ENCODE data around the gene ANKRD13B.

GRCh38 chr17:29652976-29653375, 60.0 kb downstream of the ANKRD13B start:
- TF ChIP-seq, protein P1, sequence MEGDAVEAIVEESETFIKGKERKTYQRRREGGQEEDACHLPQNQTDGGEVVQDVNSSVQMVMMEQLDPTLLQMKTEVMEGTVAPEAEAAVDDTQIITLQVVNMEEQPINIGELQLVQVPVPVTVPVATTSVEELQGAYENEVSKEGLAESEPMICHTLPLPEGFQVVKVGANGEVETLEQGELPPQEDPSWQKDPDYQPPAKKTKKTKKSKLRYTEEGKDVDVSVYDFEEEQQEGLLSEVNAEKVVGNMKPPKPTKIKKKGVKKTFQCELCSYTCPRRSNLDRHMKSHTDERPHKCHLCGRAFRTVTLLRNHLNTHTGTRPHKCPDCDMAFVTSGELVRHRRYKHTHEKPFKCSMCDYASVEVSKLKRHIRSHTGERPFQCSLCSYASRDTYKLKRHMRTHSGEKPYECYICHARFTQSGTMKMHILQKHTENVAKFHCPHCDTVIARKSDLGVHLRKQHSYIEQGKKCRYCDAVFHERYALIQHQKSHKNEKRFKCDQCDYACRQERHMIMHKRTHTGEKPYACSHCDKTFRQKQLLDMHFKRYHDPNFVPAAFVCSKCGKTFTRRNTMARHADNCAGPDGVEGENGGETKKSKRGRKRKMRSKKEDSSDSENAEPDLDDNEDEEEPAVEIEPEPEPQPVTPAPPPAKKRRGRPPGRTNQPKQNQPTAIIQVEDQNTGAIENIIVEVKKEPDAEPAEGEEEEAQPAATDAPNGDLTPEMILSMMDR (IDR thresholded peaks at IDR 0.05) = no peak
- no peak for TF ChIP-seq EP300 (IDR thresholded peaks at IDR 0.05)

All from tibial nerve (tissue), 4 donors.